Renal cortical epithelial cell (primary cell): ENCODE data around the gene SHROOM4. TPM values are rescaled to one million over a fixed set of nuclear protein-coding genes. Genes with fewer than 3 reads are reported as not detected.

Experiments used
- DNase-seq: peaks from one replicate; pipeline ENCODE4 v3.0.0-alpha.2; 2011; ENCODE audit warnings: low read depth
- total RNA-seq: library from RNA; depleted of rRNA; stranded (reverse); fragments of >200 nt; gene quantifications from 2 replicates; pipeline ENCODE4 v1.2.3, GENCODE V29; 2014

The SHROOM4 gene
- total RNA-seq, 1 donor from 2014 or later = 12.7 TPM

DNA sequence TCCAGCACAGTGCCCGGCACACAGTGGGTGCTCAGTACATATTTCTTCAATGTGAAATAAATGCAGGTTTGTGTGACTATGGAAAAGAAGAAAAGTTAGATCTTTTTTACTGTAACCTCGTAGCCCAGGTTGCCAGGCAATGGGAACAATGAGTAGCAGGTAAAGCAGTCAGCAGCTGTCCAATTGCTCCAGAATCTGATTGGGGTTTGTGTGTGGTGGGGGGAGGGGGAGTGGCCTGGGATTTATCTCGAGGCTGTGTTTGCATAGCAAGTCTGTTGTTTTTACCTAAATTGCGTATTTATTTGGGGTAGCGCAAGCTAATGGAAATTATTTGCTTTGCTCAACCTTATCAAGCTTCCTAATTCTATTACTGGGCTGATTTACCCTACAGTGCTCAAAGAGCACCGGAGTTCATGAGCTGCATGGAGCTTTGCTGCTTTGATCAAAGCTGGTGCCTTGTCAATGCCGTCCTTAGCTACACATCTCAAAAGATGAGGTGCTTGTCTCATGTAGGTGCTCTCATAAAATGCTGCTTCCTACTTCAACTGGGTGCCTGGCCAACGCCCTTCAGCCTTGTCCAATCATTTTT, 198.3 kb downstream of the SHROOM4 start:
- DNase-seq = no peak

DNA sequence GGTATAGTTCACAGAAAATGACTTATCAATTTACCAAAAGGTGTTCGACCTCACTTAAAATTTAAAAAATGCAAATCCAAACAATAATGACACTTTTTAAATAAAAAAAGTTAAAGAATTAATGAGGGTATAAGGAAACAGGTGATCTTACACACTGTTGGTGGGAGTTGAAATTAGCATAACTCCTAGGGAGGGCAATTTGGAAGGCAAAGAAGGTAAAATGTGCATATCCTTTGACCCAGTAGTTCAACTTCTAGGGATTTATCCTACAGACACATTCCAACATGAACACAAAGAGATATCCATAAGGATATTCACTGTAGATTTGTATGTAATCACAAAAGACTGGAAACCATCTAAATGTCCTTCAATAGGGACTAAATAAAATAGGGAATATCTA, 199.5 kb downstream of the SHROOM4 start:
- DNase-seq = no peak

DNA sequence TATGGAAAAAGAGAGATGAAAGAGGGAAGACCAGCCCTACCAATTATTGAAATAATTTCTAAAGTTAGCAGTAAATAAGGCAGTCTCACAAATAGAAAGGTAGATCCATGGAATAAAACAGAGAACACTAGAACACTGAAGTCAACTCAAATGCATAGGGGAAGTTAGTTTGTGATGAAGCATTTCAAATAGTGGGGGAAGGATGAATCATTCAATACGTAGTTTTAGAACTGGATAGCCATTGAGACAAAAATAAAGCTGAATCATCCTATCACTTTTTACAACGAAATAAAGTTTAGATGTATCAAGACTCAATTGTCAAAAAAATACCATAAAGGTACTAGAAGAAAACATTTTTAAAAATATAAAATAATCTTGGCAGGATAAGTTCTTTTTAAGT, 200.1 kb downstream of the SHROOM4 start:
- DNase-seq = no peak

DNA sequence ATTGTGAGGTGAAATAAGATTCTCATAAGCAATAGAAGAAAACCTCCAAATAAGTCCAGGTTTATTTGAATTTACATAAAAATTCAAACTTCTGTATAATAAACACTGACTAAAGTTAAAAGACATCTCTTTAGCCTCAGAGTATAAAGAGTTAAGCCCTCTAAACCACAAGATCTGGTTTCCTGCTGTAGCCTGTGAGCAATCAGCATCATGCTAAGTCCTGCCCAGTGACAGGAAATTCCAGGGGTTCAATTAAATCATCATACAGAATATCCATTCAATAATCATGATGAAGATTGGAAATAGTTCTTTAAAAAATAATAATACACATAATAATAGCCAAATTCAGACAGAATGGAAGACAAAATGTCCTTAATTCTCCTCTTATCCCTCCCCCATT, 204.2 kb downstream of the SHROOM4 start:
- peak; percentile 3 for DNase-seq

DNA sequence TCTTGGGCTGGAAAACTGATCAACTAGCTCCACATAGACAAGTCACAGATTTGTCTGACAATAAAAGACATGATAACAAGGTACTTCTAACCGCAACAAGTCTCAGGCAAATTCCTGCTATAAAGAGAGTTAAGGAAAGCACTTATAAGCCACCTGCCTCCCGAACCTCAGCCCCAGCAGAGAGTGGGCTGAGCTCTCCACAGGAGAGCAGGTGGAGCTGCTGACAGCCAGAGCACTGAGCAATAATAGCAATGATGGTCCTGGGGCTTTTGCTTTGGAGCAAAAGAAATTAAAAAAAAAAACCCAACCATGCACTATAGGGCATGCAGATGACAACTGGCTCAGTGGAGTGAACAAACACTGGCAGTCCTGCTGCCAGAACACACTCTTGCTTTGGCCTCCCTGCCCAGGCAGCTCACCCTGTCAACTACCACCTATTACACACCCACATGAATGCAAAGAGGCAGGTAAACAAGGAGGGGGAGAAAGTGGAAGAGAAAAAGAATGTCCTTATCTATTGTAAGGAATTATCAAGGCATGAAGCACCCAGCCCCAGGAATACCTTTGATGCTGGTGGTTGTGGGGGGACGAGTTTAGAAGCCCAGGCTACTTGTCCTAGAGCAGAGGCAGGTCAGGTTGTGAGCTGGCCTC, 207.6 kb downstream of the SHROOM4 start:
- no peak for DNase-seq

DNA sequence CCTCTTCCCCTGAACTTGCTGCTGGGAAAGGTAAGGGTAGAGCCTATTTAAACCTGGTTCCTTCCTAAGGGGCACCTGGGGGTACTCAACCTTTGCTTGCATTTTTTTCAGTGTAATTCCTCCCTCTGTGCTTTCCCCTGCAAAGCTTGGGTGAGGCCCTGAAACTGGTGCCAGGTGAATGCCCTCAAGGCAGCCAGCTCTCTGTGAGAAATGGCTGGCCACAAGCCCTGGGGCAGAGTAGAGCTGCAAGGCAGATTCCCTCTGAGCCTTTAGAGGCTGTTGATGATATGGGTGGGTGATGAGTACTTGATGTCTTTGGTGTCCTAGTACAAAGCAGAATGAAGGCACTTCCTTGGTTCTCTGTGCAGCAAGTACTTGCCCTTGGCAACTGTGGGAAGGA, 217.9 kb downstream of the SHROOM4 start:
- DNase-seq = no peak

DNA sequence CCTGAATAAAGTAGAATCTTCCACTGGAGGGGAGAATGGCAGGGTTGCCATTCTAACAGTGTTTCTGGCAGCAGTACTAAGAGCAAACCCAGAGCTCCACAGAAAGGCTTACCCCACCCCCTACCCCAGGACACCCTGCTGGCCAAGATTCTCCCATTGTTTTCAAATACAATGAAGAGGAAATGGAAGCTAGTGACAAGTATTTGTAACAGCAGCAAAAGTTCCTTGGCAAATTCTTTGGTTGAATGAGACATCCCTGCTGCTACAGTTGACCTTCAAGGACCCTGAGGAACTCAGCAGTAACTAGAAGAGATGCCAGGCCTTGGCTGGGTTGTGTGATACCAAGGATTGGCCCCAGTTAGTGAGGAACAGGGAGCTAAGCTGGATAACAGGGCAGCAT, 219.2 kb downstream of the SHROOM4 start:
- DNase-seq = peak; percentile 13

DNA sequence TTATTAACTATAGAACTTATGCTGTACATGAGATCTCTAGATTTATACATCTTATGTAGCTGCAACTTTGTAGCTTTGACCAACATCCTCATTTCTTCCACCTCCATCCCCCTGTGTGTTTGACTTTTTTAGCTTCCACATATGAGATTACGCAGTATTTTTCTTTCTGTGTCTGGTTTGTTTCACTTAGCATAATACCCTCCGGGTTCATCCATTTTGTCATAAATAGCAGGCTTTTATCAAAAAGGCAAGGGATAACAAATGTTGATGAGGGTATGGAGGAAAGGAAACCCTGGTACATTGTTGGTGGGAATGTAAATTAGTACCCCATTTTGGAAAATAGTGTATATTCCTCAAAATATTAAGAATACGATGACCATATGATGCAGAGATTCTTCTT, 227.0 kb downstream of the SHROOM4 start:
- no peak for DNase-seq

DNA sequence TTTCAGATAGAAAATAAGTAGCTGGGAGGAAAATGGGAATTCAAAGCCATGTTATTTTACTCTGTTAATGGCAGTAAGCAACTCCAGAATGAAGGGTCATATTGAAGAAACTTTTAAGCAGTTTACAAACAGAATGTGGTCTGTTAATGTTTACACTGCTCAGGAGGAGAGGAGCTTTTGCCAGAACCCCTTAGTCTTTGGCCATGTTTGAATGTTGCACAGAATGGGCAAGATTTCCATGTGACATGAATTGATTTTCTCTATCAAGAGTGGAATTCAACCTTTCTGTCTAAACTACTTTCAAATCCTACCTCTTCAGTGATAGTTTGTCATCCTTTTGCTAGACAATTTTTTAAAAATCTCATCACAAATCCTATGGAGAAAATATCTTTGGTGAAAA, 227.6 kb downstream of the SHROOM4 start:
- DNase-seq = peak; percentile 29

DNA sequence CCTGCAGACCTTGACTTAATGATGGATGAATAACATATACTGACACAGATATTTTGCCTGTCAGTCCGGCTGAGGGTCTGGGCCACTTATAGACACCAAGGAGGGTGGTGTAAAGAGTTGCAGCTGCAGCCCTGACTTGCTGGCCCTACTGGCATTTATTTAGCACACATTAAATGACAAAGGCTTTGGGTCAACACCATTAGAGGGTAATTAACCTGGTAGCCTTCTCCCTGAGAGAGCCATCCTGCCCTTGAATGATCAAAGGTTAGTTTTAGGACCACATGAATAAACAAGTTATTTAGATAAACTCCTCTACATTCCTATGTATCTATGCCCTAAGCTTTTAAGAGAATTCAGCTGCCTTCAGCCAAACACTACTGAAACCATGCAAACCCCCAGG, 232.6 kb downstream of the SHROOM4 start:
- no peak for DNase-seq

DNA sequence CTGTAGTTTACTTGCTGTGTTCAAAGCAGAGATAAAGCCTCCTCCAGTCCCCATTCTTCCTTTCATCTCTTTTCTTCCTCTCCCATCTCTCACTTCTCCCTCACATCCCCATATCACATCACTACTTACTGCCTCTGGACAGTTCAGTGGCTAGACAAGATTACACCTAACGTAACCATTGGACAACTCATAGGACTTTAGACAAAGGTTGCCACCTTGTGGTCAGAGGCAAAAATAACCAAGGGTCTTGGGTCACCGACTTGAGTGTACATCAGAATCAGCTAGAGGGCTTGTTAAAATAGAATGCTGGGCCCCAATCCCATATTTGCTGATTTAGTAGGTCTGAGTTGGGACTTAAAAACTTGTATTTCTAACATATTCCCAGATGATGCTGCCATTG, 234.0 kb downstream of the SHROOM4 start:
- DNase-seq = peak; percentile 63

DNA sequence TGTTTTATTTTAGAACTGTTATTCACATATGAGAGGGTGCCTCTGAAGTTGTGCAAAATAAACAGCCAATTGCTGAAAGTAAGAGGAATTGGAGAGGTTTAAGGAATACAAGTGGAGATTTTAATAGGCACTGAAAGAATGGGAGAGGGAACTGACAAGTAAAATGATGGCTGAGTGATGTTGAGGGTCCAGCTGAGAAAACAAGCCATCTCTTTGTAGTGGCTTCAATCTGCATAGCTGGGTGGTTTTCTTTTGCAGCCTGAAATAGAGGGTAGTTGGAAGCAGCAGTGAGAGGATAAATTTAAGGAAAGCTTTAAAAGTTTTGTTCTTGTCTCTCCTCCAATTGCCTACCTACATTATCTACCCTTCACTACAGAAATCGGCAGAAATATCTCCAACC, 236.7 kb downstream of the SHROOM4 start:
- DNase-seq = no peak

DNA sequence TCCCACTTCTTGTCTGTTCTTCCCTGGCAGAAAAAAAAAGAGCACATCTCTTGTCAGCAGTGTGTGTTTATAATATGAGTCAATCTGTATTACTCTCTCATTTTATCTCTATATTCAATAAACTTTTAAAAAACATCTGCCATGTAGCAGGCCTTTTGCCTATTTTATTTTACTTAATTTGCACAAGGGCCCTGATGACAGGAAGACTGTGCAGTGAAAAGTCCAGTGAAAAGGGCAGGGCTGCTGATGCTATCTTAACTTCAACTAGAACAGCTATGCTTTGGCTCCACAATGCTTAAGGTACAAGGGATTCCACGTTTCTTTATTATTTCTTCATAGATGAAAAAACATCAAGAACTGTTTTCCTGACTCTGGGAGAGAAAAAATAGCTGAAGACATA, 246.4 kb downstream of the SHROOM4 start:
- DNase-seq = no peak

DNA sequence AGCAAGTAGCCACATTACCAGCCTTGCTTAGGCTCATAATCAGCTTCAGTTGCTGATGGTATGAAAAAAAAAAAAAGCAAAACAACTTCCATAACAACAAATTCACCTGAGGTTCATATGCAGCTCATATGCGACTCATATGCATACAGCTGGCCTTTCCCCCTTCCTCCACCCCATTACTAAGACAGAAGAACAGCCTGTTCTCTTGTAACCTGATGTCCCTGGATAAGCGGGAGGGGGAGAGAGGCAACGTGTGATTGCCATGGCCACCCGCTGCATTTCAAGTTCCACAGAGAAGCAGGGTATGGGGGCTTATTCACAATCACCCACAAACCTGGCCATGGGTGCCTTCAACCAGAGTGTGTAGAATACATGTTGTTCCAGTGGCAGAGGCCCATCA, 248.3 kb downstream of the SHROOM4 start:
- no peak for DNase-seq

Other genes with a start within 250 kb of the SHROOM4 start
- not detected in 2 replicates for gene BMP15, start 96.5 kb upstream of the SHROOM4 start, total RNA-seq